ENCODE data around the gene CLEC20A.

Gene CLEC20A

DNA sequence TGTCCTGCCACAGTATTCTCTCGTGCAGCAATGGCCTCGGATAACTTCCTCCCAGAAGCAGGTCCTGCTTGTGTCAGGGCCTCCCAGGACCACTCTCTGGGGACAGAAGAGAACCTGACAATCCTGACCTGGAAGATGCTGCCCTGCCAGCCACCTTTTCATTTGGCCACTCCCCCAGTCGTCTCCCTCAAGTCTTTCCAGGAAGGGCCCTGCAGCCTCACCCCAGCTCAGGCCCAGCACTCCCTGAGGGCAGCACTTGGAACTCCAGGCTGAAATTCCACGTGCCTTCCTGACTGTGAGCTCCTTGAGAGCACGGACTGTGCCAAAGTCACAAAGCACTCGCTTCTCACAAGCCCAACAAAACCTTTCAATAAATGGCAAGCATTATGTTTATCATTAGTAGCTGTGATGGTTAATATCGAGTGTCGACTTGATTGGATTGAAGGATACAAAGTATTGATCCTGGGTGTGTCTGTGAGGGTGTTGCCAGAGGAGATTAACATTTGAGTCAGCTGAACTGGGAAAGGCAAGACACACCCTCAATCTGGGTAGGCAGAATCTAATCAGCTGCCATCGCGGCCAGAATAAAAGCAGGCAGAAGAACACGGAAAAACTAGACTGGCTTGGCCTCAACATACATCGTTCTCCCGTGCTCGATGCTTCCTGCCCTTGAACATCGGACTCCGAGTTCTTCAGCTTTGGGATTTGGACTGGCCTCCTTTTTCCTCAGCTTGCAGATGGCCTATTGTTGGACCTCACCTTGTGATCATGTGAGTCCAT lies 2.3 kb upstream of the CLEC20A start:
- Mint-ChIP-seq H3K9me3 (ENCODE audit: low read depth) (no peaks in the 10 kb centered on the region), H3K4me1 (ENCODE audit: low read depth) (no peaks in the 10 kb centered on the region), H3K27ac (no peak overlapping the region), H3K27me3 (no peaks in the 10 kb centered on the region), H3K4me3 (no peak overlapping the region), H3K36me3 (no peaks in the 10 kb centered on the region)

GRCh38 chr1:178497903-178498478 lies 1.2 kb upstream of the CLEC20A start:
- no peak overlapping the region for H3K4me3 Mint-ChIP-seq
- no peak overlapping the region for H3K27ac Mint-ChIP-seq

DNA sequence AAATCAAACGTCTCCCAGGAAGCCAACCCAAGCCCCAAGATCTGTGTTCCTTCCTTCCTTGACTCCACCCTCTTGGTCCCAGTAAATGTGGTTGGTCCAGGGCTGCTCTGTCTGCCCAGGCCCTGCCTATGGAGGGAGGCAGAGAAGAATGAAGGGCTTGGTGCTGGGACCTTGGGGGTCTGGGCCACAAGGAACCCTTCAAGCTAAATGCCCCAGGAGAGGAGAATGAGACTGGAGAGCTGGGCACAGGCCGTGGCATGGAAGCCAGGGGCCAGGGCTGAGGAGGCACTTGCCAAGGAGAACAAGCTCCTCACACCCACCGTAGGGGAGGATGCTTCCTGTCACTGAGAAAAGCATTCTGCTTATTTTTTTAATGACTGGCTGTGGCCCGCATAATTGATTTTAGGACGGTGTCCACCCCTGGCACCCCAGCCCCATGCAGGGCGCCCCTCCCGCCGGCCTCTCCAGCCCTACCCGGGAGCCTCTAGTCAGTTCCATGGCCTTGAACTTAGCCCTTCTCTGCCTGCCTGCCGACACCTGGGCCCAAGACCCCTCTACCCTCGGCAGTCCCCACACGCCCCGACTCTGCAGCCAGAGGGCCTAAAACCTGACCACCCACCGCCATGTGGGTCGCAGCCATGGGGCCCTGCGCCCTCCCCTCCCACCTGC lies 889 bp downstream of the CLEC20A start:
- H3K9me3 Mint-ChIP-seq (ENCODE audit: low read depth): no peaks in the 10 kb centered on the region
- H3K27ac Mint-ChIP-seq: no peak overlapping the region
- H3K36me3 Mint-ChIP-seq: no peaks in the 10 kb centered on the region
- no peak overlapping the region for H3K4me3 Mint-ChIP-seq
- no peaks in the 10 kb centered on the region for H3K27me3 Mint-ChIP-seq
- H3K4me1 Mint-ChIP-seq (ENCODE audit: low read depth): no peaks in the 10 kb centered on the region

More at GRCh38 chr1:178497903-178498478, 1.2 kb upstream of the CLEC20A start:
- no peaks in the 10 kb centered on the region for H3K36me3 Mint-ChIP-seq
- no peaks in the 10 kb centered on the region for H3K27me3 Mint-ChIP-seq
- H3K9me3 Mint-ChIP-seq (ENCODE audit: low read depth): no peaks in the 10 kb centered on the region
- no peaks in the 10 kb centered on the region for H3K4me1 Mint-ChIP-seq (ENCODE audit: low read depth)

DNA sequence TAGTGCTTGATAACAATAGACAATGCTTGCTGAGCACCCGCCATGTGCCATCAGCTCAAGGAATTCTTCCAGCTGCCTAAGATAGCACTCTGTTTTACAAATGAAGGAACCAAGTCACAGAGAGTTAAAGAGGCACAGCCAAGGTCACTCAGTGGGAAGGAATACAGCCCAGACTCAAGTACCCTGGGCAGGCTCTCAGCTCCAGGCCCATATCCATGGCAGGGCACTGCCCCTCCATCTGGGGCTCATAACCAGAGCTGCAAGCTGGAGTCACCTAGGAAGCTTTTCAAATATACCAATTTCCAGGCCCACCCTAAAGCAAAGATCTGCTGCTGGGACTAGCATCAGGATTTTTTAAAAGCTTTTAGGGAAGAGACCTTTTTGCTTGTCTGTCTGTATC lies 1.6 kb downstream of the CLEC20A start:
- no peak overlapping the region for H3K4me3 Mint-ChIP-seq
- H3K4me1 Mint-ChIP-seq (ENCODE audit: low read depth): no peaks in the 10 kb centered on the region
- H3K9me3 Mint-ChIP-seq (ENCODE audit: low read depth): no peaks in the 10 kb centered on the region
- no peak overlapping the region for H3K27ac Mint-ChIP-seq
- H3K36me3 Mint-ChIP-seq: no peaks in the 10 kb centered on the region
- no peaks in the 10 kb centered on the region for H3K27me3 Mint-ChIP-seq

DNA sequence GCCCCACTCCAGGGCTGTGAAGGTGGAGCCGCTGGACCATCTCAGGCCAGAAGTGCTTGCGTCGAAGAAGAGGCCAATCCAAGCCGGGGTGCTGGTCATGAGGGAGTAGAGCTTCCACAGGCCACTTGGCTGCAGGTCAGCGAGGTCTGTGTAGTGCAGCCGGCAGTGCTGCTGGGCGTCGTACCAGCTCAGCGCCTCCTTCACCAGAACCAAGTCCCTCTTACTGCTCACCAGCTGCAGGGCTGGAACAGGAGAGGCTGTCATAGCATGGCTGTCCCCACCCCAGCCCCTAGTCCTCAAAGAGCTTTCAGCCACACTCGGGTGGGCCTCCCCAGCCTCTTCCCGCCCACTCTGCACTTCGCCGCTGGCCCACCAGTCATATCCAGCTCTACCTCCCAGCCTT lies 2.2 kb downstream of the CLEC20A start:
- H3K27me3 Mint-ChIP-seq: no peaks in the 10 kb centered on the region
- H3K36me3 Mint-ChIP-seq: no peaks in the 10 kb centered on the region
- no peak overlapping the region for H3K27ac Mint-ChIP-seq

DNA sequence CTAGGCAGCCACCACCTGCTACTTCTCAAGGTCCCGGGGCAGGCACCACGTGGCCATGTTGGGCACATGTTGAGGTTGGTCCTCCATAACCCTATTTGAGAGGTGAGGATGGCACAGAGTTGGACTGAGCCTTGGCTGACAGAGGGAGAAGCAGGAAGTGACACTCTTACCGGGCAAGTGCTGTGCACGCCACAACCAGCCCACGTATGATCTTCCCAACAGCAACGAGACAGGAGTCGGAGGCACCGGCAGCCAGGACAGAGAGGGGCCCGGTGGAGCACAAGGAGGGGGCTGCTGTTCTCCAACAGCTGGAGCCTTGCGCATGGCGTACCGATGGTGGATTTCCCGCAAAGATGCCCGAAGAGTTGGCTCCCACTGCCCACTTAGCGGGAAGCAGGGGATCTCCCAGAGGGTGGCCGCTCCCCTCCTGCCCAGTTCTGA lies 3.4 kb downstream of the CLEC20A start:
- H3K36me3 Mint-ChIP-seq: no peaks in the 10 kb centered on the region
- H3K27me3 Mint-ChIP-seq: no peaks in the 10 kb centered on the region
- H3K9me3 Mint-ChIP-seq (ENCODE audit: low read depth): no peaks in the 10 kb centered on the region
- H3K27ac Mint-ChIP-seq: no peak overlapping the region
- H3K4me1 Mint-ChIP-seq (ENCODE audit: low read depth): no peaks in the 10 kb centered on the region
- no peak overlapping the region for H3K4me3 Mint-ChIP-seq

More for the DNA sequence above, 2.2 kb downstream of the CLEC20A start:
- no peaks in the 10 kb centered on the region for H3K4me1 Mint-ChIP-seq (ENCODE audit: low read depth)
- no peaks in the 10 kb centered on the region for H3K9me3 Mint-ChIP-seq (ENCODE audit: low read depth)
- H3K4me3 Mint-ChIP-seq: no peak overlapping the region

- Mint-ChIP-seq H3K4me1 (ENCODE audit: low read depth) (no peaks in the 10 kb centered on the region), H3K9me3 (ENCODE audit: low read depth) (no peaks in the 10 kb centered on the region), H3K4me3 (no peak overlapping the region), H3K36me3 (no peaks in the 10 kb centered on the region), H3K27ac (no peak overlapping the region), H3K27me3 (peaks cover 5% of the 10 kb centered on the region)
Measured at GRCh38 chr1:178492341-178492740, 4.4 kb downstream of the CLEC20A start.

DNA sequence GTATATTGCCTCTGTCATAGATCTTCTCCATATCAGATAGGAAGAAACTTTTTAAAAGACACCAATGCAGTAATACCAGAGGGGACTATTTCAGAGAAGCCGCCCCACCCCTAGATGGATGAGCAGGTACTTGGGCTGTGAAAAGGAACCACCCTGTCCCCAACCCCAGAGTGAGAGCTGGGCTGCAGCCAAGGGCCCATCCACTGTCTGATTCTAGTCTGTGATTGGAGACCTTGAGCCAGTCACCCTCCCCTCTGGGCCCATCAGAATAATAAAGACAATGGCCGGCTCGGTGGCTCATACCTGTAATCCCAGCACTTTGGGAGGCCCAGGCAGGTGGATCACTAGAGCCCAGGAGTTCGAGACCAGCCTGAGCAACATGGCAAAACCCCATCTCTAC lies 5.0 kb downstream of the CLEC20A start:
- Mint-ChIP-seq H3K9me3 (ENCODE audit: low read depth) (no peaks in the 10 kb centered on the region), H3K4me3 (no peak overlapping the region), H3K27me3 (peaks cover 5% of the 10 kb centered on the region), H3K4me1 (ENCODE audit: low read depth) (no peaks in the 10 kb centered on the region), H3K36me3 (no peaks in the 10 kb centered on the region), H3K27ac (no peak overlapping the region)

GRCh38 chr1:178490967-178491366 lies 5.8 kb downstream of the CLEC20A start:
- H3K36me3 Mint-ChIP-seq: no peaks in the 10 kb centered on the region
- peaks cover 5% of the 10 kb centered on the region for H3K27me3 Mint-ChIP-seq
- H3K4me1 Mint-ChIP-seq (ENCODE audit: low read depth): no peaks in the 10 kb centered on the region
- H3K27ac Mint-ChIP-seq: no peak overlapping the region
- no peak overlapping the region for H3K4me3 Mint-ChIP-seq
- H3K9me3 Mint-ChIP-seq (ENCODE audit: low read depth): no peaks in the 10 kb centered on the region

- peaks cover 5% of the 10 kb centered on the region for H3K27me3 Mint-ChIP-seq
- H3K27ac Mint-ChIP-seq: no peak overlapping the region
- no peaks in the 10 kb centered on the region for H3K36me3 Mint-ChIP-seq
- no peaks in the 10 kb centered on the region for H3K4me1 Mint-ChIP-seq (ENCODE audit: low read depth)
- no peak overlapping the region for H3K4me3 Mint-ChIP-seq
- H3K9me3 Mint-ChIP-seq (ENCODE audit: low read depth): no peaks in the 10 kb centered on the region
Measured at GRCh38 chr1:178490136-178490535, 6.6 kb downstream of the CLEC20A start.

- no peaks in the 10 kb centered on the region for H3K4me1 Mint-ChIP-seq (ENCODE audit: low read depth)
- peaks cover 5% of the 10 kb centered on the region for H3K27me3 Mint-ChIP-seq
Measured at GRCh38 chr1:178489399-178489798, 7.4 kb downstream of the CLEC20A start.

GRCh38 chr1:178488393-178488792 lies 8.4 kb downstream of the CLEC20A start:
- Mint-ChIP-seq H3K27me3 (peaks cover 5% of the 10 kb centered on the region), H3K36me3 (no peaks in the 10 kb centered on the region), H3K4me1 (ENCODE audit: low read depth) (no peaks in the 10 kb centered on the region), H3K27ac (no peak overlapping the region), H3K4me3 (no peak overlapping the region), H3K9me3 (ENCODE audit: low read depth) (no peaks in the 10 kb centered on the region)

More at GRCh38 chr1:178489399-178489798, 7.4 kb downstream of the CLEC20A start:
- no peak overlapping the region for H3K4me3 Mint-ChIP-seq
- H3K9me3 Mint-ChIP-seq (ENCODE audit: low read depth): no peaks in the 10 kb centered on the region
- no peak overlapping the region for H3K27ac Mint-ChIP-seq
- H3K36me3 Mint-ChIP-seq: no peaks in the 10 kb centered on the region

DNA sequence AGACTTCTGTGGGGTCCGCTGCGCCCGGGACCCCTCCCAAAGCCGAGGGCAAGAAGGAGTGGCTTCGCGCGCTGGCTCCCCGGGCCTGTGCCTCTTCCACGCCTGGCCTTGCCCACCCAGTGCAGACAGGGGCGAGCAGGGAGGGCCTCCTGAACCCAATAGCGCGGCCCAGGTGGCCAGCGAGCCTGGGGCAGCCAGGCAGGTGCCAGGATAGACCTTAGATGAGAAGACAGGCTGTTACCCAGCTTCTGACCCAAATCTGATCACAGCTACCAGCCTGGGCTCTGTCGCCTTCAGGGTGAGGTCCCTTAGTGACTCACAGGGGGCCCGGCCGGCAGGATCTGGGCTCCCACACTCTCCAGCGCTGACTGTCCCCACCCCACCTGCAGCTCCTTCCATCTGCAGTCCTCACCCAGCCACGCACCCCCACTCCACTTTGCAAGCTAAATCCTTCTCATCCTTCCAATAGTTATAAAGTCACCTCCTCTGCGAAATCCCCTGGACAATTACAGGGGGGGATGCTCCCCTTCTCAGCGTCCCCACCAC lies 9.6 kb downstream of the CLEC20A start:
- Mint-ChIP-seq H3K4me3 (no peak overlapping the region), H3K27ac (no peak overlapping the region), H3K27me3 (peaks cover 5% of the 10 kb centered on the region), H3K9me3 (ENCODE audit: low read depth) (no peaks in the 10 kb centered on the region), H3K4me1 (ENCODE audit: low read depth) (no peaks in the 10 kb centered on the region), H3K36me3 (no peaks in the 10 kb centered on the region)

- no peaks in the 10 kb centered on the region for H3K9me3 Mint-ChIP-seq (ENCODE audit: low read depth)
- H3K27ac Mint-ChIP-seq: no peak overlapping the region
- no peaks in the 10 kb centered on the region for H3K4me1 Mint-ChIP-seq (ENCODE audit: low read depth)
- H3K27me3 Mint-ChIP-seq: peaks cover 5% of the 10 kb centered on the region
- no peak overlapping the region for H3K4me3 Mint-ChIP-seq
- H3K36me3 Mint-ChIP-seq: no peaks in the 10 kb centered on the region
Measured at GRCh38 chr1:178486100-178487069, 10.4 kb downstream of the CLEC20A start.
